Neural progenitor cell (in vitro differentiated cells): ENCODE data around the gene SMYD3.

ENCODE experiments used
- CTCF ChIP-seq: fragments of 200-600 bp; sonication (generic); IDR thresholded peaks from 2 replicates; pipeline ENCODE4 v1.5.1; 2017; ENCODE audit warnings: antibody characterized with exemption, mild to moderate bottlenecking
- EZH2 ChIP-seq: fragments of 200-600 bp; sonication (generic); IDR thresholded peaks from 2 replicates; pipeline ENCODE4 v1.6.1; 2017; ENCODE audit warnings: antibody characterized with exemption, mild to moderate bottlenecking, moderate library complexity
- EZH2phosphoT487 ChIP-seq: fragments of 200-600 bp; sonication (generic); IDR thresholded peaks from 2 replicates; pipeline ENCODE4 v1.6.1; 2017; ENCODE audit warnings: antibody characterized with exemption

- TF ChIP-seq CTCF, result no peak
- no peak for TF ChIP-seq EZH2
- no peak for TF ChIP-seq EZH2phosphoT487
These were observed 413.8 kb downstream of the SMYD3 start for GRCh38 chr1:246093230-246093629.
